MM.1S (cell line): ENCODE measurements around the gene CNIH3.

Experiments used
- DNase-seq: peaks from one replicate; pipeline ENCODE4 v3.0.0-alpha.2; 2015
- H2AFZ ChIP-seq: fragments of 300-600 bp; sonication (generic); 2 replicates; pipeline ENCODE4 v1.6.0; 2016; ENCODE audit warnings: antibody characterized with exemption, low read length
- H3F3A ChIP-seq: fragments of 300-600 bp; sonication (generic); 2 replicates; pipeline ENCODE4 v1.6.1; 2016; ENCODE audit warnings: mild to moderate bottlenecking, antibody characterized with exemption, low read length, moderate library complexity, mixed read lengths; ENCODE audit not compliant: insufficient read depth
- H3K27ac ChIP-seq: fragments of 300-600 bp; sonication (generic); 2 replicates; pipeline ENCODE4 v1.5.1; 2016; ENCODE audit warnings: mild to moderate bottlenecking, low read length
- H3K27me3 ChIP-seq: fragments of 300-600 bp; sonication (generic); replicated peaks from 2 replicates; pipeline ENCODE4 v1.6.0; 2016; ENCODE audit warnings: low read length; ENCODE audit not compliant: insufficient read depth
- H3K36me3 ChIP-seq: fragments of 300-600 bp; sonication (generic); replicated peaks from 2 replicates; pipeline ENCODE4 v1.6.1; 2016; ENCODE audit warnings: mild to moderate bottlenecking, low read length, mixed read lengths; ENCODE audit not compliant: insufficient read depth
- H3K4me1 ChIP-seq: fragments of 300-600 bp; sonication (generic); 2 replicates; pipeline ENCODE4 v1.6.1; 2016; ENCODE audit warnings: low read length, mixed read lengths
- H3K4me2 ChIP-seq: fragments of 300-600 bp; sonication (generic); 2 replicates; pipeline ENCODE4 v1.6.0; 2016; ENCODE audit warnings: low read depth, low read length
- H3K4me3 ChIP-seq: fragments of 300-600 bp; sonication (generic); 2 replicates; pipeline ENCODE4 v1.5.1; 2016; ENCODE audit warnings: low read length, mixed read lengths
- H3K79me2 ChIP-seq: fragments of 300-600 bp; sonication (generic); 2 replicates; pipeline ENCODE4 v1.6.1; 2016; ENCODE audit warnings: mixed run types, low read length, mixed read lengths
- H3K9ac ChIP-seq: fragments of 300-600 bp; sonication (generic); 2 replicates; pipeline ENCODE4 v1.6.1; 2016; ENCODE audit warnings: low read length, mixed read lengths
- H3K9me2 ChIP-seq: fragments of 300-600 bp; sonication (generic); replicated peaks from 2 replicates; pipeline ENCODE4 v1.6.1; 2016; ENCODE audit warnings: mild to moderate bottlenecking, low read length, mixed read lengths; ENCODE audit not compliant: insufficient read depth
- H3K9me3 ChIP-seq: fragments of 300-600 bp; sonication (generic); replicated peaks from 2 replicates; pipeline ENCODE4 v1.6.1; 2016; ENCODE audit warnings: mild to moderate bottlenecking, low read length, mixed read lengths; ENCODE audit not compliant: insufficient read depth
- H4K20me1 ChIP-seq: fragments of 300-600 bp; sonication (generic); 2 replicates; pipeline ENCODE4 v1.6.1; 2016; ENCODE audit warnings: mild to moderate bottlenecking, low read length, moderate library complexity, mixed read lengths; ENCODE audit not compliant: insufficient read depth
- EZH2 ChIP-seq: fragments of 300-600 bp; sonication (generic); optimal IDR thresholded peaks from 2 replicates; pipeline ENCODE3; 2017; ENCODE audit warnings: low read depth, mild to moderate bottlenecking, antibody characterized with exemption, low read length, mixed read lengths
- EZH2phosphoT487 ChIP-seq: fragments of 300-600 bp; sonication (generic); IDR thresholded peaks from 2 replicates; pipeline ENCODE4 v1.6.1; 2018; ENCODE audit warnings: antibody characterized with exemption, low read length
- TF ChIP-seq, protein P1 (sequence below): fragments of 300-600 bp; sonication (generic); IDR thresholded peaks from 2 replicates; pipeline ENCODE4 v1.5.1; 2016; ENCODE audit warnings: antibody characterized with exemption, low read length, mixed read lengths

Gene CNIH3

DNA sequence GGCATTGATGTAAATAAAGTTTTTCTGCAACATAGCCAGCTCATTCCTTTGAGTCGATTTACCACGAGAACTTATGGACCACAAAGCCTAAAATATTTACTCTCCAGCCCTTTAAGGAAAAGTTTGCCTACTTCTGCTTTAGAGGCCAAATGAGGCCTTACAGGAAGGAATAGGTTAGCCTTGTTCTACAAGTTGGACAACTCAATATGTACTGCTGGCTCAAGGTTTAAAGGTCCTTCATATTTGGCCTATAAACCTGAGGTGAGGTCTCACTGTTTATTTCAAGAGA, 168.9 kb downstream of the CNIH3 start:
- H3K9ac ChIP-seq: no peak overlapping the region
- no peak overlapping the region for H3K4me3 ChIP-seq
- no peaks in the 10 kb centered on the region for H3K9me3 ChIP-seq
- peaks cover 30% of the 10 kb centered on the region for H3K27me3 ChIP-seq
- no peaks in the 10 kb centered on the region for H3K79me2 ChIP-seq
- H3K4me2 ChIP-seq: no peak overlapping the region
- no peak overlapping the region for H3K27ac ChIP-seq
- no peak overlapping the region for H2AFZ ChIP-seq
- no peak for DNase-seq
- peaks cover 24% of the 10 kb centered on the region for H3F3A ChIP-seq
- H3K36me3 ChIP-seq: no peaks in the 10 kb centered on the region
- H4K20me1 ChIP-seq: no peaks in the 10 kb centered on the region
- no peaks in the 10 kb centered on the region for H3K9me2 ChIP-seq
- no peak for TF ChIP-seq EZH2phosphoT487
- H3K4me1 ChIP-seq: peaks cover 28% of the 10 kb centered on the region

DNA sequence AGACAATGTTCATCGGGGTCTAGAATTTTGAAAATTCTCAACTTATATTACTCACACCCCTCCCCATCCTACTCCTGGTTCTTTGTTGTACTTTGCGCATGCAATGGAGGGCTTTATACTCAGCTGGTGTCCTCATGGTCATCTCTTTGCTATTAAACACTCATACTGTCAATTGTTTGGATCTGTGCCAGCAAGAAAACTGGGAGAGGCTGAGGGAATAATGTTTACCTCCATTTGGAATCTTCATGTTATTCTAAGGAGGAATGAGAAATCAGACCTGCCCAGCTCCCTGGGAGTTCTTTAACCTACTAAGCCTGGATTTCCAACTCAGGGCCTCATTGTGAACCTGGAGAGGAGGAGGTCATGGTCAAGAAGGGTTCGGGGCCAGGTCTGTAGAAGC, 169.5 kb downstream of the CNIH3 start:
- Histone ChIP-seq H3K4me1 (peaks cover 28% of the 10 kb centered on the region), H3K36me3 (no peaks in the 10 kb centered on the region), H3K4me3 (no peak overlapping the region), H3K9ac (no peak overlapping the region), H3F3A (peaks cover 24% of the 10 kb centered on the region), H3K9me2 (no peaks in the 10 kb centered on the region), H3K4me2 (no peak overlapping the region), H3K9me3 (no peaks in the 10 kb centered on the region), H3K27me3 (peaks cover 23% of the 10 kb centered on the region), H3K79me2 (no peaks in the 10 kb centered on the region), H2AFZ (no peak overlapping the region), H4K20me1 (no peaks in the 10 kb centered on the region), H3K27ac (no peak overlapping the region)
- no peak for TF ChIP-seq EZH2
- no peak for TF ChIP-seq EZH2phosphoT487
- TF ChIP-seq, protein P1, sequence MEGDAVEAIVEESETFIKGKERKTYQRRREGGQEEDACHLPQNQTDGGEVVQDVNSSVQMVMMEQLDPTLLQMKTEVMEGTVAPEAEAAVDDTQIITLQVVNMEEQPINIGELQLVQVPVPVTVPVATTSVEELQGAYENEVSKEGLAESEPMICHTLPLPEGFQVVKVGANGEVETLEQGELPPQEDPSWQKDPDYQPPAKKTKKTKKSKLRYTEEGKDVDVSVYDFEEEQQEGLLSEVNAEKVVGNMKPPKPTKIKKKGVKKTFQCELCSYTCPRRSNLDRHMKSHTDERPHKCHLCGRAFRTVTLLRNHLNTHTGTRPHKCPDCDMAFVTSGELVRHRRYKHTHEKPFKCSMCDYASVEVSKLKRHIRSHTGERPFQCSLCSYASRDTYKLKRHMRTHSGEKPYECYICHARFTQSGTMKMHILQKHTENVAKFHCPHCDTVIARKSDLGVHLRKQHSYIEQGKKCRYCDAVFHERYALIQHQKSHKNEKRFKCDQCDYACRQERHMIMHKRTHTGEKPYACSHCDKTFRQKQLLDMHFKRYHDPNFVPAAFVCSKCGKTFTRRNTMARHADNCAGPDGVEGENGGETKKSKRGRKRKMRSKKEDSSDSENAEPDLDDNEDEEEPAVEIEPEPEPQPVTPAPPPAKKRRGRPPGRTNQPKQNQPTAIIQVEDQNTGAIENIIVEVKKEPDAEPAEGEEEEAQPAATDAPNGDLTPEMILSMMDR: no peak
- no peak for DNase-seq

DNA sequence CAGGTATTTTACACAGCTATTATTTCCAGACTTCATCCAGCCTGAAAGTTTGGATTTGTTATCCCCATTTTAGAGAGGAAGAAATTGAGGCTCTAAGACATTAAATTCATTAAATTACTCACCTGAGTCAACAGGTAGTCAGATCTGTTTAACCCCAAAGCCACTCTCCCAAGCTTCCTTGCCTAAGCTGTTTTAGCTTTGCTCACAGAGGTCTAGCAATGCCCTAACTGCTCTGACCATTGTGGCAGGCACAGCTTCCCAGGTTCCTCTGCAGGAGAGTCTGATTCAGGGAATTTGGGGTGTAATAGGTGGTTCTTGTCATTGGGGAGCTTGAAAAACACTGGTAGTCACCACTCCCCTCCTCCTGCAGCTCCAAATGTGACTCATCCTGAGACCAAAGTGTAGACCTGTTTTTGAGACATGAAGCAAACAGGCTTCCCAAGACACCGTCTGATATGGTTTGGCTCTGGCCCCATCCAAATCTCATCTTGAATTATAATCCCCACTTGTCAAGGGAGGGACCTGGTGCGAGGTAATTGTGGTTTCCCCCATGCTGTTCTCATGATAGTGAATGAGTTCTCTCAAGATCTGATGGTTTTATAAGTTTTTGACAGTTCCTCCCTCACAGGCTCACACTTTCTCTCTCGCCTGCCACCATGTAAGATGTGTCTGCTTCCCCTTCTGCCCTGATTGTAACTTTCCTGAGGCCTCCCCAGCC, 170.6 kb downstream of the CNIH3 start:
- no peak overlapping the region for H3K4me2 ChIP-seq
- DNase-seq: no peak
- no peak overlapping the region for H3K9ac ChIP-seq
- H2AFZ ChIP-seq: no peak overlapping the region
- peaks cover 24% of the 10 kb centered on the region for H3F3A ChIP-seq
- H3K9me3 ChIP-seq: no peaks in the 10 kb centered on the region
- H3K36me3 ChIP-seq: no peaks in the 10 kb centered on the region
- H3K79me2 ChIP-seq: no peaks in the 10 kb centered on the region
- TF ChIP-seq, protein P1: no peak
- TF ChIP-seq EZH2 (no peak), EZH2phosphoT487 (no peak)
- H3K4me1 ChIP-seq: peaks cover 25% of the 10 kb centered on the region
- H3K4me3 ChIP-seq: no peak overlapping the region
- no peak overlapping the region for H3K27ac ChIP-seq
- no peaks in the 10 kb centered on the region for H4K20me1 ChIP-seq
- peaks cover 17% of the 10 kb centered on the region for H3K27me3 ChIP-seq
- H3K9me2 ChIP-seq: no peaks in the 10 kb centered on the region

DNA sequence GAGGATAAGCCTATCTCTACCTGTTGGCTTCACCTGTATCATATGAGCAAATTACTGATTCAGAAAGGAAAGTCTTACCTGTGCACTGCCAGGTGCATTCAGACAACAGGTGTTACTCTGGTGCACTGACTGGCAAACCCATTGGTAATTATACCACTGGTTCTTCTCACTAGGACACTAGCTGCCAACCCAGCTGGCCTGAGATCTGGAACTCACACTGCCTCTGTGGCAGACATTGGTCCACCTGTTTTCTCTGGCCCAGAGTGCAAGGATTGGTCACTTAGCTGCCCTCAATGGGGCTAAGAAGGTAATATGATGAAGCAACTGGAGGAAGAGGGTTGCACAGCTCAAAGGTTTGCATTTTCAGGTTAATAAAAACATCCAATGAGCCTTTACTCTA, 173.2 kb downstream of the CNIH3 start:
- no peaks in the 10 kb centered on the region for H4K20me1 ChIP-seq
- TF ChIP-seq, protein P1: no peak
- TF ChIP-seq EZH2 (no peak), EZH2phosphoT487 (no peak)
- no peaks in the 10 kb centered on the region for H3K9me2 ChIP-seq
- no peak overlapping the region for H3K4me3 ChIP-seq
- no peaks in the 10 kb centered on the region for H3F3A ChIP-seq
- no peak overlapping the region for H2AFZ ChIP-seq
- H3K9ac ChIP-seq: no peak overlapping the region
- no peak overlapping the region for H3K4me2 ChIP-seq
- no peak for DNase-seq
- no peaks in the 10 kb centered on the region for H3K9me3 ChIP-seq
- no peak overlapping the region for H3K27ac ChIP-seq
- H3K4me1 ChIP-seq: peaks cover 1% of the 10 kb centered on the region; the same call in 1 of the 2 replicates
- no peaks in the 10 kb centered on the region for H3K79me2 ChIP-seq
- H3K27me3 ChIP-seq: peaks cover 13% of the 10 kb centered on the region
- H3K36me3 ChIP-seq: no peaks in the 10 kb centered on the region
